ENCODE results near the gene ROMO1. TPM values are rescaled to one million over a fixed set of nuclear protein-coding genes. Genes with fewer than 3 reads are reported as not detected.

ROMO1 gene
- total RNA-seq, 1 experiment from 2014 or later = 230 TPM

GRCh38 chr20:35732644-35732982 is 33.4 kb downstream of the ROMO1 start:
- Mint-ChIP-seq H3K4me1 (ENCODE audit: low read depth, unreplicated experiment) (peaks cover 32% of the 10 kb centered on the region), H3K27me3 (ENCODE audit: unreplicated experiment) (no peaks in the 10 kb centered on the region), H3K4me3 (ENCODE audit: low read depth, unreplicated experiment) (no peak overlapping the region), H3K9me3 (ENCODE audit: low read depth, unreplicated experiment) (no peaks in the 10 kb centered on the region), H3K27ac (ENCODE audit: unreplicated experiment) (no peak overlapping the region), H3K36me3 (ENCODE audit: insufficient read depth, unreplicated experiment) (peaks cover 96% of the 10 kb centered on the region)
- TF ChIP-seq, protein P1, sequence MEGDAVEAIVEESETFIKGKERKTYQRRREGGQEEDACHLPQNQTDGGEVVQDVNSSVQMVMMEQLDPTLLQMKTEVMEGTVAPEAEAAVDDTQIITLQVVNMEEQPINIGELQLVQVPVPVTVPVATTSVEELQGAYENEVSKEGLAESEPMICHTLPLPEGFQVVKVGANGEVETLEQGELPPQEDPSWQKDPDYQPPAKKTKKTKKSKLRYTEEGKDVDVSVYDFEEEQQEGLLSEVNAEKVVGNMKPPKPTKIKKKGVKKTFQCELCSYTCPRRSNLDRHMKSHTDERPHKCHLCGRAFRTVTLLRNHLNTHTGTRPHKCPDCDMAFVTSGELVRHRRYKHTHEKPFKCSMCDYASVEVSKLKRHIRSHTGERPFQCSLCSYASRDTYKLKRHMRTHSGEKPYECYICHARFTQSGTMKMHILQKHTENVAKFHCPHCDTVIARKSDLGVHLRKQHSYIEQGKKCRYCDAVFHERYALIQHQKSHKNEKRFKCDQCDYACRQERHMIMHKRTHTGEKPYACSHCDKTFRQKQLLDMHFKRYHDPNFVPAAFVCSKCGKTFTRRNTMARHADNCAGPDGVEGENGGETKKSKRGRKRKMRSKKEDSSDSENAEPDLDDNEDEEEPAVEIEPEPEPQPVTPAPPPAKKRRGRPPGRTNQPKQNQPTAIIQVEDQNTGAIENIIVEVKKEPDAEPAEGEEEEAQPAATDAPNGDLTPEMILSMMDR (IDR thresholded peaks at IDR 0.05; ENCODE audit: unreplicated experiment) = no peak
- intact Hi-C loops (cut with micrococcal nuclease; ENCODE audit: unreplicated experiment) = no loop called here
- no TSS peak for BruUV-seq (replicated peaks)
- CTCF ChIA-PET = interaction anchor here (0.6 kb wide), 1 partner anchor 756 kb away, joined by 4 read pairs; no protein-coding TSS in a partner anchor
- no peak for DNase-seq

GRCh38 chr20:35734374-35734773 is 35.2 kb downstream of the ROMO1 start:
- Mint-ChIP-seq H3K27ac (ENCODE audit: unreplicated experiment) (peak overlapping the region; percentile 5), H3K36me3 (ENCODE audit: insufficient read depth, unreplicated experiment) (peaks cover 100% of the 10 kb centered on the region), H3K27me3 (ENCODE audit: unreplicated experiment) (no peaks in the 10 kb centered on the region), H3K4me3 (ENCODE audit: low read depth, unreplicated experiment) (peak overlapping the region; percentile 3), H3K4me1 (ENCODE audit: low read depth, unreplicated experiment) (peaks cover 46% of the 10 kb centered on the region), H3K9me3 (ENCODE audit: low read depth, unreplicated experiment) (no peaks in the 10 kb centered on the region)
- no peak for DNase-seq
- intact Hi-C loops (cut with micrococcal nuclease; ENCODE audit: unreplicated experiment) = no loop called here
- no TSS peak for BruUV-seq (replicated peaks)
- CTCF ChIA-PET = interaction anchor here (1.3 kb wide), 1 partner anchor 58 kb away, joined by 4 read pairs; no protein-coding TSS in a partner anchor
- TF ChIP-seq, protein P1 (IDR thresholded peaks at IDR 0.05; ENCODE audit: unreplicated experiment) = no peak

DNA sequence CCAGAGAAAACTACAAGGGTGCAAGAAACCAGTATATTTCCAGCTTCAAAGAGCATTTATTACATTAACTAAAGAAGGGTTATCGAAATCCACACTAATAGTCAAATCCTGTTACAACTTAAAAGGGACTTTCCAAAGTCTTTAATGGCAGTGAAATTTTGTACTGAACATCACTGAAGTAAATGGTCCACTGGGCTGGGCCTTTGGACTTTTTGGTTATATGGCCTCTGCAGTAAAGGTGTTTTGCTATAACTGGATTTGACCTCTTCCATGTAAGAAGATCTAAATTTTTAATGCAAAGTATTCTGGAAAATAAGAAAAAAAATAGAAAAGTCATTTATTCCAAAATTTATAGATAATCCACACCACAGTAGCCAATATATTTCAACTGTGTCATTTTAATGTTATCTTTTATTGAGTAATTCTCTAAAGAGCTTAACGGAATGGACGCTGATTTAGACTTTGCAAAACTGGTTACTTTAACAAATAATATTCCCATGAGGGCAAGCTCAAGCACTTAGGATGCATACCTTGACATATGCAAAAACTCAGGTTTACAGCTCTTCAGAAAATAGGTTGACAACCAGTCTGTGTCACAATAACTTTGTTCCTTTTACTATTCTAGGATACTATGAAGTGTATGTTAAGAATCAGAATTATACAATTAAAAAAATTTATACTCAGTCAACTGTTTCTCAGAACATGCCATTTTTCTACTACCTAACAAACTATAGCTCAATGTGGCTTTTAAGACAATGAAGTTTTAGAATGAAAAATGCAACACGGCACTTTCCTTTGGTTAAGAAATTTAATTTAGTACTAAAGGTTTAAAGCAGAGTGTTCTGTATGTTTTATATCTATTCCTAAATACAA is 35.8 kb downstream of the ROMO1 start:
- intact Hi-C loops (cut with micrococcal nuclease; ENCODE audit: unreplicated experiment) = no loop called here
- peak overlapping the region; percentile 3 for H3K4me3 Mint-ChIP-seq (ENCODE audit: low read depth, unreplicated experiment)
- H3K36me3 Mint-ChIP-seq (ENCODE audit: insufficient read depth, unreplicated experiment) = peaks cover 100% of the 10 kb centered on the region
- no peaks in the 10 kb centered on the region for H3K27me3 Mint-ChIP-seq (ENCODE audit: unreplicated experiment)
- BruUV-seq (replicated peaks) = no TSS peak
- H3K9me3 Mint-ChIP-seq (ENCODE audit: low read depth, unreplicated experiment) = no peaks in the 10 kb centered on the region
- TF ChIP-seq, protein P1 (IDR thresholded peaks at IDR 0.05; ENCODE audit: unreplicated experiment) = no peak
- peaks cover 48% of the 10 kb centered on the region for H3K4me1 Mint-ChIP-seq (ENCODE audit: low read depth, unreplicated experiment)
- peak overlapping the region; percentile 5 for H3K27ac Mint-ChIP-seq (ENCODE audit: unreplicated experiment)
- CTCF ChIA-PET = interaction anchor here (1.3 kb wide), 2 partner anchors 34 to 58 kb away, joined by 3 to 4 read pairs; no protein-coding TSS in a partner anchor
- no peak for DNase-seq

DNA sequence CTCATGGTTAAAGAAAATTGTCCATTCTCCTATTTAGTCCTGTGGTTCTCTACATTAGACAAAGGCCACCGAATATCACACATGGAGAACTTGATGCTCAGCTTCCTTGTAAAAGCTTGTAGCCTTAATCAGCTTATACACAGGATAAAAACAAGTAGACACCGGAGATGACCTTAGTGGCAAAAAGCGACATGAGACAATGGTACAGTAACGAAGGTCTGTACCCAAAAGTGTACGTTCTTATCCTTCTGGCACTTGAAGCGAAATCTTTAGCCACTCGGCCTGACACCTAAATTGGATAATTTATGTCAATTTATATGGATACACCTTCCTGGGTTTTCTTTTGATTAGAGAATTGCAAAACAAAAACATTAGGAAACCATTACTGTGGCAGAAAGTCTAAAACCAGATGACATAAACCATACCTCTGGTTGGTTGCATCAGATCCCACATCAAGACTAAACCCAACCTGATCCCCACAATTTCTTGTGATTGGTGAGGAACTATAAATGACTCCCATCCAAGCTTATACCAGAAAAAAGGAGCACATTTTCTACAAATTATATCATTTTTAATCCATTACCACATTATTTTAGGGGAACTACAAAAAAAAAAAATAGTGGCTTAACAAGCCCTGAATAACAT is 36.7 kb downstream of the ROMO1 start:
- CTCF ChIA-PET = interaction anchor here (0.5 to 1.3 kb wide), 5 partner anchors 33 to 116 kb away, joined by 3 to 6 read pairs (median 3); no protein-coding TSS in a partner anchor
- no peaks in the 10 kb centered on the region for H3K9me3 Mint-ChIP-seq (ENCODE audit: low read depth, unreplicated experiment)
- BruUV-seq (replicated peaks) = no TSS peak
- peaks cover 48% of the 10 kb centered on the region for H3K4me1 Mint-ChIP-seq (ENCODE audit: low read depth, unreplicated experiment)
- peak overlapping the region; percentile 42 for H3K27ac Mint-ChIP-seq (ENCODE audit: unreplicated experiment)
- no peaks in the 10 kb centered on the region for H3K27me3 Mint-ChIP-seq (ENCODE audit: unreplicated experiment)
- H3K36me3 Mint-ChIP-seq (ENCODE audit: insufficient read depth, unreplicated experiment) = peaks cover 100% of the 10 kb centered on the region
- H3K4me3 Mint-ChIP-seq (ENCODE audit: low read depth, unreplicated experiment) = peak overlapping the region; percentile 28
- TF ChIP-seq, protein P1 (IDR thresholded peaks at IDR 0.05; ENCODE audit: unreplicated experiment) = no peak
- intact Hi-C loops (cut with micrococcal nuclease; ENCODE audit: unreplicated experiment) = no loop called here
- no peak for DNase-seq

All from Calu3 (cell line).